ENCODE data around the gene DENND1B.

DNA sequence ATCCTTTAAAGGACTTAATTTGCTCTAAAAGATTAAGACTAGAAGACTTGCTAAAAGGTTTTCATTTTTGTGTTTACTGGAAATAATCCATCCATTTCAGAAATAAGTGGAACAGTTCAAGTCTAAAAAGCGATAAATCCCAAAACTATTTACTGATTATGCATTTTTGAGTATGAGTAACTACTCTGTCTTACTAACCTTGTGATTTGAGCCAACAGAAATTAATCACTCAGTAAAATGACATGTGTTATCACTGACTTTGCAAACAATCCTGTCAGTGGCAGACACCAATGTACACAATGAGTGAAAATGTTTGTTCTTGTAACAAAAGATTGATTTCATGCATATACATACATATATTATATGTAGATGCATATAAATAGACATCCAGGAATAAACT lies 218.0 kb downstream of the DENND1B start:
- TF ChIP-seq, protein P1, sequence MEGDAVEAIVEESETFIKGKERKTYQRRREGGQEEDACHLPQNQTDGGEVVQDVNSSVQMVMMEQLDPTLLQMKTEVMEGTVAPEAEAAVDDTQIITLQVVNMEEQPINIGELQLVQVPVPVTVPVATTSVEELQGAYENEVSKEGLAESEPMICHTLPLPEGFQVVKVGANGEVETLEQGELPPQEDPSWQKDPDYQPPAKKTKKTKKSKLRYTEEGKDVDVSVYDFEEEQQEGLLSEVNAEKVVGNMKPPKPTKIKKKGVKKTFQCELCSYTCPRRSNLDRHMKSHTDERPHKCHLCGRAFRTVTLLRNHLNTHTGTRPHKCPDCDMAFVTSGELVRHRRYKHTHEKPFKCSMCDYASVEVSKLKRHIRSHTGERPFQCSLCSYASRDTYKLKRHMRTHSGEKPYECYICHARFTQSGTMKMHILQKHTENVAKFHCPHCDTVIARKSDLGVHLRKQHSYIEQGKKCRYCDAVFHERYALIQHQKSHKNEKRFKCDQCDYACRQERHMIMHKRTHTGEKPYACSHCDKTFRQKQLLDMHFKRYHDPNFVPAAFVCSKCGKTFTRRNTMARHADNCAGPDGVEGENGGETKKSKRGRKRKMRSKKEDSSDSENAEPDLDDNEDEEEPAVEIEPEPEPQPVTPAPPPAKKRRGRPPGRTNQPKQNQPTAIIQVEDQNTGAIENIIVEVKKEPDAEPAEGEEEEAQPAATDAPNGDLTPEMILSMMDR (IDR thresholded peaks at IDR 0.05 in 4 of 5, conservative IDR thresholded peaks at IDR 0.05 in 1 of 5), result no peak
- no peak for TF ChIP-seq POLR2A (IDR thresholded peaks at IDR 0.05)
